Smooth muscle cell (in vitro differentiated cells): ENCODE data around the gene CRTC2. TPM values are rescaled to one million over a fixed set of nuclear protein-coding genes. Genes with fewer than 3 reads are reported as not detected.

Source experiments
- DNase-seq: peaks from one replicate; lab custom pipeline; 2025; ENCODE audit not compliant: unreplicated experiment; lab: John Stamatoyannopoulos, UW
- H2AFZ ChIP-seq: fragments of 200-600 bp; sonication (generic); 2 replicates; pipeline ENCODE4 v1.6.0; 2016; ENCODE audit warnings: antibody characterized with exemption, low read depth, mild to moderate bottlenecking
- H3F3A ChIP-seq: fragments of 200-600 bp; sonication (generic); 2 replicates; pipeline ENCODE4 v1.6.0; 2017; ENCODE audit warnings: antibody characterized with exemption, low read depth
- H3K27ac ChIP-seq: fragments of 200-600 bp; sonication (generic); 2 replicates; pipeline ENCODE4 v1.5.1; 2016; ENCODE audit warnings: low read depth, mild to moderate bottlenecking
- H3K27me3 ChIP-seq: fragments of 200-600 bp; sonication (generic); 2 replicates; pipeline ENCODE4 v1.6.1; 2016; ENCODE audit warnings: low read depth, mild to moderate bottlenecking
- H3K36me3 ChIP-seq: fragments of 200-600 bp; sonication (generic); 2 replicates; pipeline ENCODE4 v1.5.1; 2016; ENCODE audit warnings: low read depth
- H3K4me1 ChIP-seq: fragments of 200-600 bp; sonication (generic); 2 replicates; pipeline ENCODE4 v1.5.1; 2016; ENCODE audit warnings: low read depth
- H3K4me2 ChIP-seq: fragments of 200-600 bp; sonication (generic); 2 replicates; pipeline ENCODE4 v1.6.0; 2016; ENCODE audit warnings: mild to moderate bottlenecking
- H3K4me3 ChIP-seq: fragments of 200-600 bp; sonication (generic); 2 replicates; pipeline ENCODE4 v1.5.1; 2016; ENCODE audit warnings: mild to moderate bottlenecking
- H3K79me2 ChIP-seq: fragments of 200-600 bp; sonication (generic); 2 replicates; pipeline ENCODE4 v1.6.0; 2016; ENCODE audit warnings: low read depth, mild to moderate bottlenecking
- H3K9ac ChIP-seq: fragments of 200-600 bp; sonication (generic); 2 replicates; pipeline ENCODE4 v1.6.0; 2016; ENCODE audit warnings: low read depth
- H3K9me3 ChIP-seq: fragments of 200-600 bp; sonication (generic); replicated peaks from 2 replicates; pipeline ENCODE4 v1.5.1; 2016; ENCODE audit warnings: low read depth
- H4K20me1 ChIP-seq: fragments of 200-600 bp; sonication (generic); 2 replicates; pipeline ENCODE4 v1.6.0; 2016; ENCODE audit warnings: low read depth
- WGBS: methylation state at CpG from one replicate; pipeline ENCODE4 v1.1.7; 2016; ENCODE audit warnings: low lambda C conversion rate; 5-methylcytosine and 5-hydroxymethylcytosine counted together
- polyA plus RNA-seq: library from polyadenylated mRNA; unstranded; fragments of >200 nt; fragmentation: Nextera tagmentation; extraction: Ambion mirVana; gene quantifications from 2 replicates; pipeline ENCODE4 v1.2.1, GENCODE V29; 2016
- total RNA-seq: library from RNA; depleted of rRNA; stranded (reverse); fragments of >200 nt; gene quantifications from 2 replicates; pipeline ENCODE4 v1.2.3, GENCODE V29; 2014
- TF ChIP-seq, protein P1 (sequence below): fragments of 200-600 bp; sonication (generic); IDR thresholded peaks from 2 replicates; pipeline ENCODE4 v1.5.1; 2017; ENCODE audit warnings: borderline replicate concordance, mild to moderate bottlenecking, antibody characterized with exemption; ENCODE audit not compliant: insufficient read depth, poor library complexity, severe bottlenecking

Gene CRTC2
- total and polyA plus RNA-seq, 2 experiments from 2014 or later: 9.9 to 24.6 TPM

DNA sequence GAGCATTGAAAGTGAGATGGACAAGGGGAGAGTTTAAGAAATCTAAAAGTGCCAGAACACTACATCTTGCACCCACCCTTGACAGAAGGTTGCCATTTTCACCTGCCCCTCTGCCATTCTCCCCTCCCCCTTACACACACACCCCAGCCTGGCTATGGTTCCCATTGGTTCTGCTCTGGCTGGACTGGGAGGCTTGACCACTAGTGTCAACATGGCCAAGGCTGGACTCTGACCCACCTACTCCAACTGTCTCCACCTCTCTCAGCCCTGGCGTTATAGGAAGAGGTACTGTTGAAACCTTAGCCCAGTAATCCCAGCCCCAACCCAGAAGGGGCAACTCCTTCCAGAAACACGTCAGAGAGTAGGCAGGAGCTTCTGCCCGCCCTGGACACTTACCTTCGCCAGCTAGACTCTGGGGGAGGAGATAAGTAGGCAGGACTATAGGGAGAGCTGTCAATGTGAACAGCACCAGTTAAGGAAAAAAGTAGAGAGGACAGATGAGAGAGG is 4.5 kb downstream of the CRTC2 start:
- H3K36me3 ChIP-seq: no peaks in the 10 kb centered on the region
- H3K9me3 ChIP-seq: no peaks in the 10 kb centered on the region
- 95% methylated on average over 4 of the region's 4 CpGs for WGBS
- no peak for DNase-seq
- no peak overlapping the region for H3K4me3 ChIP-seq
- H3K4me1 ChIP-seq: peaks cover 4% of the 10 kb centered on the region
- no peaks in the 10 kb centered on the region for H3F3A ChIP-seq
- TF ChIP-seq, protein P1, sequence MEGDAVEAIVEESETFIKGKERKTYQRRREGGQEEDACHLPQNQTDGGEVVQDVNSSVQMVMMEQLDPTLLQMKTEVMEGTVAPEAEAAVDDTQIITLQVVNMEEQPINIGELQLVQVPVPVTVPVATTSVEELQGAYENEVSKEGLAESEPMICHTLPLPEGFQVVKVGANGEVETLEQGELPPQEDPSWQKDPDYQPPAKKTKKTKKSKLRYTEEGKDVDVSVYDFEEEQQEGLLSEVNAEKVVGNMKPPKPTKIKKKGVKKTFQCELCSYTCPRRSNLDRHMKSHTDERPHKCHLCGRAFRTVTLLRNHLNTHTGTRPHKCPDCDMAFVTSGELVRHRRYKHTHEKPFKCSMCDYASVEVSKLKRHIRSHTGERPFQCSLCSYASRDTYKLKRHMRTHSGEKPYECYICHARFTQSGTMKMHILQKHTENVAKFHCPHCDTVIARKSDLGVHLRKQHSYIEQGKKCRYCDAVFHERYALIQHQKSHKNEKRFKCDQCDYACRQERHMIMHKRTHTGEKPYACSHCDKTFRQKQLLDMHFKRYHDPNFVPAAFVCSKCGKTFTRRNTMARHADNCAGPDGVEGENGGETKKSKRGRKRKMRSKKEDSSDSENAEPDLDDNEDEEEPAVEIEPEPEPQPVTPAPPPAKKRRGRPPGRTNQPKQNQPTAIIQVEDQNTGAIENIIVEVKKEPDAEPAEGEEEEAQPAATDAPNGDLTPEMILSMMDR: no peak
- no peak overlapping the region for H3K9ac ChIP-seq
- no peak overlapping the region for H2AFZ ChIP-seq
- peaks cover 48% of the 10 kb centered on the region for H4K20me1 ChIP-seq
- peaks cover 46% of the 10 kb centered on the region for H3K79me2 ChIP-seq
- H3K27me3 ChIP-seq: no peaks in the 10 kb centered on the region
- no peak overlapping the region for H3K4me2 ChIP-seq
- no peak overlapping the region for H3K27ac ChIP-seq

- Histone ChIP-seq H3K27ac (no peak overlapping the region), H3K4me3 (no peak overlapping the region), H2AFZ (no peak overlapping the region), H3K79me2 (peaks cover 32% of the 10 kb centered on the region), H3K36me3 (no peaks in the 10 kb centered on the region), H3K4me1 (no peaks in the 10 kb centered on the region), H3K27me3 (no peaks in the 10 kb centered on the region), H3F3A (no peaks in the 10 kb centered on the region), H4K20me1 (peaks cover 36% of the 10 kb centered on the region), H3K9me3 (no peaks in the 10 kb centered on the region), H3K9ac (no peak overlapping the region), H3K4me2 (no peak overlapping the region)
- 100% methylated on average over 2 of the region's 2 CpGs for WGBS
- DNase-seq: no peak
- TF ChIP-seq, protein P1: no peak
Measured at GRCh38 chr1:153951801-153952200, 6.6 kb downstream of the CRTC2 start.

DNA sequence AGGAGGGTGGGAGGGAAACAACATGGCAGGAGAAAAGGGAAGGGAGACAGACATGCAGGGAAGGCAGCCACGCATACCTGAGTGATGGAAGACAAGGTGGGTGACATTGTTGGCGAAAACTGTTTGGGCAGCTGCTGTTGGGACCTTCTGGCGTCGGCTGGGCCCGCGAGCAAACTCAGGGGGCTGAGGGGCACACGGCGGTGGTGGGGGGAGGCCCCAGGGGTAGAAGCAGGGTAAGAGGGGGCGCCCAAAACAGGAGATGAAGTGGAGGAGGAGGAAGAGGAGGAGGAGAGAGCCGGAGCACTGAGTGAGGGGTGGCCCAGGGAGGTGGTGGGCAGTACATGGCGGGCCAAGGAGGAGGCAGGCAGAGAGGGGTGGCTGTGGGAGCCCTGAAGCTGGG is 7.2 kb downstream of the CRTC2 start:
- Histone ChIP-seq H3F3A (no peaks in the 10 kb centered on the region), H4K20me1 (peaks cover 30% of the 10 kb centered on the region), H2AFZ (no peak overlapping the region), H3K9me3 (no peaks in the 10 kb centered on the region), H3K4me3 (no peak overlapping the region), H3K4me2 (no peak overlapping the region), H3K79me2 (peaks cover 28% of the 10 kb centered on the region), H3K27me3 (no peaks in the 10 kb centered on the region), H3K27ac (no peak overlapping the region), H3K36me3 (no peaks in the 10 kb centered on the region), H3K9ac (no peak overlapping the region), H3K4me1 (no peaks in the 10 kb centered on the region)
- 98% methylated on average over 8 of the region's 11 CpGs for WGBS
- TF ChIP-seq, protein P1: no peak
- no peak for DNase-seq

DNA sequence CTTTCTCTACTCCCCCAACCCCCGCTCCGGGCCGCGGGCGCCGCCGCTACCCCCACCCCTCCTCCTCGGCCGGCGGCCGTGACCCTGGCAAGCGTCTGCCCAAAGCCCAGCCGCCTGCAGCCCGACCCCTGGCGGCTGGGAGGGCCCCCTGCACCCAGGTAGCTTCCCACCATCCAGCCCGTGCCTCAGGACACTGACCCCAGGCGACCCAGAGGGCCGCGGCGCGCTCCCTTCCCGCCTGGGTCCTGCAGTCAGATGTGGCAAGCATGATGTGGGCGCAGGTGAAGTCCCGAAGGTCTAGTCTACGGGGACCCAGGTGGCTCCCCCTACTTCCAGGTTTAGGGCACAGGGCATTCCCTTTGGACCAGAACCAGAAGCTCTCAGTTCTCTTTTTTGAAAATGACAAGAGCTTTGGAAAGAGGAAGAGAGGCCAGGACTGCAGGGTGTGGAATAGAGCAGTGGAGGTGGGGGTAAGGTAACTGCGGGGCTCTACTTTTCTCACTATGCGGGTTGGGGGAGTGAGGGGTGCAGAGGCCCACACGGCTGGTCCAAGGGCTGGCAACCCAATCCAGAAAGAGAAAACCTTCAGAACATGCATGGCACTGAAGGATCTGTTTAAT is 11.7 kb downstream of the CRTC2 start, which contains the start of gene DENND4B:
Gene DENND4B (minus strand): TSS at position 97 of the 620 bp plus-strand sequence. CDS start 2,344 bp downstream, outside the sequence.
- peaks cover 19% of the 10 kb centered on the region for H3K79me2 ChIP-seq
- no peaks in the 10 kb centered on the region for H3F3A ChIP-seq
- peak within 1 kb of the TSS; percentile 45 for H2AFZ ChIP-seq
- H3K36me3 ChIP-seq: no peaks in the 10 kb centered on the region
- H3K9me3 ChIP-seq: no peaks in the 10 kb centered on the region
- TF ChIP-seq, protein P1: peak; percentile 96
- no peaks in the 10 kb centered on the region for H4K20me1 ChIP-seq
- no peaks in the 10 kb centered on the region for H3K27me3 ChIP-seq
- 23% methylated on average over 15 of the region's 28 CpGs for WGBS
- H3K27ac ChIP-seq: peak within 1 kb of the TSS; percentile 62
- H3K4me2 ChIP-seq: peak within 1 kb of the TSS; percentile 97
- no peaks in the 10 kb centered on the region for H3K4me1 ChIP-seq
- H3K9ac ChIP-seq: peak within 1 kb of the TSS; percentile 64
- H3K4me3 ChIP-seq: peak within 1 kb of the TSS; percentile 96
- DNase-seq: peak; percentile 40
